ENCODE results near the gene ATP13A5.

The ATP13A5 gene

DNA sequence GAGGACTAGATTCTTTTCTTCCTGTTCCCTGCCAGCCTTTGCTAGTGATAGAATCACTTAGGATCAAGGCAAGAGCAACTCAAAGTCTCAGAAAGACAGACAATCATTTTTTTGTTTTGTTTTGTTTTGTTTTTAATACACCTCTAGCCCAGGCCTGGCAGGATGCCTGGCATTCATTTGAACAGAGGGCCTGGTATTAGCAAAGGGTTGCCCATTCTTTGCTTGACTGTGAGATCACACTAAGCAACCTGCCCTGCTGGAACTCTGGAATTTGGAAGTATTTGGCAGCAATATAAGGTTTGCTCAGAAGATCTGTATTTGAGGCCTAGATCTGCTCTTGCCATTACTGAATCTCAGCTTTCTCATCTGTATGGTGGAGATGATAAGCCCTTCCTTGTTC lies 21.8 kb upstream of the ATP13A5 start:
- ChIA-PET POLR2A (no interaction called here), CTCF (no interaction called here)
- DNase-seq (ENCODE audit: extremely low spot score), result no peak
- no peak for TF ChIP-seq CTCF (IDR thresholded peaks at IDR 0.05; ENCODE audit: control extremely low read depth, extremely low read depth, low read depth, missing control alignments)

GRCh38 chr3:193396451-193397244 lies 18.1 kb upstream of the ATP13A5 start:
- TF ChIP-seq CTCF (IDR thresholded peaks at IDR 0.05; ENCODE audit: control extremely low read depth, extremely low read depth, low read depth, missing control alignments), result no peak
- POLR2A ChIA-PET, result no interaction called here
- no peak for DNase-seq (ENCODE audit: extremely low spot score)
- CTCF ChIA-PET, result no interaction called here

DNA sequence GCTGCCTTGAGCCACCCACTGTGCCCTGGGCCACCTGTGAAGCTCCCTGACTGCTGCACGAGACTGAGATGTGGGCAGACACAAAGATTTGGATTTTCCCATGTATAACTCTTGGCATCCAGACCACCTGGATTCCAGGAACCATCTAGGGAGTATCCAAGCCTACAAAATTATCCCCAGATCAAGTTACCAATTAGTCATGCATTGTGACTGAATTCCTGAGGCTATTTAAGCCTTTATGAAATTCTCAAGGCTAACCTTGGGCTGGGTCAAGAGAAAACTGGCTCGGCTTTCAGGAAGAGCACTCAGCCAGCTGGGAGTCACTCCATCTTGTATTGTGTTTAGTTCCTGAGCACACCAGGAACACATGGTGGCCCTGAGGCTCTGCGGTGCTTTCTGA lies 13.3 kb upstream of the ATP13A5 start:
- CTCF ChIA-PET, result no interaction called here
- no peak for DNase-seq (ENCODE audit: extremely low spot score)

GRCh38 chr3:193389335-193389734 lies 10.8 kb upstream of the ATP13A5 start:
- ChIA-PET POLR2A (no interaction called here), CTCF (interaction anchor here (1.3 kb wide), 1 partner anchor 11 kb away, joined by 3 read pairs; the partner anchor contains the start of gene ATP13A5)
- no peak for DNase-seq (ENCODE audit: extremely low spot score)
- TF ChIP-seq CTCF (IDR thresholded peaks at IDR 0.05; ENCODE audit: control extremely low read depth, extremely low read depth, low read depth, missing control alignments), result no peak

More for the DNA sequence above, 13.3 kb upstream of the ATP13A5 start:
- TF ChIP-seq CTCF (IDR thresholded peaks at IDR 0.05; ENCODE audit: control extremely low read depth, extremely low read depth, low read depth, missing control alignments), result no peak
- POLR2A ChIA-PET, result no interaction called here

- CTCF ChIA-PET, result no interaction called here
- TF ChIP-seq CTCF (IDR thresholded peaks at IDR 0.05; ENCODE audit: control extremely low read depth, extremely low read depth, low read depth, missing control alignments), result no peak
Measured at GRCh38 chr3:193388361-193388760, 9.8 kb upstream of the ATP13A5 start.

DNA sequence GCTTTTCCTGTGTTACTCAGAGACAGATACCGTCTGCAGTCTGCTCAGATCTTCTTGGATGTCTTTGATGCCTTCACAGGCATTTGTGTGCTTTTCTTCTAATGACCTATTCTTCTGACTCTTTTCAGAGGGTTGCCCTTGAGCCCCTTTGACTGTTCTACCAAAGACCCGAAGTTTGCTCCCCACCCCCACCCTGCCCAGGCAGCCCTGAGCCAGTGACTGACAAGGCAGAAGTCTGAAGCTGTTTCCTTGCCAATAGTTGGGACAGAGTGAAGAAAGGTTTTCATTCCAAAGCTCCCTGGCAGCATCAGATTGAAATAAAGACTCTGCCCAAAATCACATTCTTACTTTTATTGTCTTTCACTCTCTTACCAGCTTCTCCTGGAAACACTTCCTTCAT lies 9.0 kb upstream of the ATP13A5 start:
- DNase-seq (ENCODE audit: extremely low spot score), result no peak
- ChIA-PET CTCF (no interaction called here), POLR2A (no interaction called here)
- no peak for TF ChIP-seq CTCF (IDR thresholded peaks at IDR 0.05; ENCODE audit: control extremely low read depth, extremely low read depth, low read depth, missing control alignments)

More at GRCh38 chr3:193388361-193388760, 9.8 kb upstream of the ATP13A5 start:
- POLR2A ChIA-PET, result no interaction called here
- no peak for DNase-seq (ENCODE audit: extremely low spot score)

Data from GM10248 (cell line).